PFSK-1 (cell line): ENCODE results near the gene ADGRF3.

ENCODE experiments used
- FOXP2 ChIP-seq: optimal IDR thresholded peaks from 2 replicates; pipeline ENCODE3; 2011; ENCODE audit warnings: borderline replicate concordance, control low read depth, inconsistent platforms; ENCODE audit not compliant: insufficient read depth; ENCODE audit errors: extremely low read length, extremely low read depth
- POLR2AphosphoS5 ChIP-seq: IDR thresholded peaks from 2 replicates; pipeline ENCODE4 v1.6.1; 2012; ENCODE audit warnings: low read depth, mild to moderate bottlenecking, control low read depth, low read length, moderate library complexity
- REST ChIP-seq, 2 experiments: IDR thresholded peaks; 2 replicates each; pipeline versions ENCODE4 v1.6.1 to v1.8.0; 2011 to 2012; ENCODE audit warnings: low read depth in 2 of 2, low read length in 2 of 2, control low read depth in 1 of 2, inconsistent platforms in 1 of 2, mild to moderate bottlenecking in 1 of 2, moderate library complexity in 1 of 2; ENCODE audit not compliant: insufficient read depth in 1 of 2
- SIN3A ChIP-seq: IDR thresholded peaks from 2 replicates; pipeline ENCODE4 v1.6.1; 2012; ENCODE audit warnings: mild to moderate bottlenecking, low read length, moderate library complexity, borderline replicate concordance; ENCODE audit not compliant: insufficient read depth
- TAF1 ChIP-seq: IDR thresholded peaks from 2 replicates; pipeline ENCODE4 v1.6.1; 2012; ENCODE audit warnings: low read length, control low read depth, borderline replicate concordance; ENCODE audit not compliant: insufficient read depth

ADGRF3 gene

GRCh38 chr2:26337298-26337697 is 9.3 kb downstream of the ADGRF3 start:
- TF ChIP-seq FOXP2 (no peak), TAF1 (no peak), POLR2AphosphoS5 (no peak), REST (IDR thresholded peaks at IDR 0.05; ENCODE audit: insufficient read depth in 1 of 2, low read depth in 2 of 2, low read length in 2 of 2) (no peak), SIN3A (no peak)

- TF ChIP-seq TAF1 (no peak), REST (IDR thresholded peaks at IDR 0.05; ENCODE audit: insufficient read depth in 1 of 2, low read depth in 2 of 2, low read length in 2 of 2) (no peak), SIN3A (no peak)
These were observed 9.9 kb downstream of the ADGRF3 start for GRCh38 chr2:26336719-26337118.

- TF ChIP-seq FOXP2 (no peak), SIN3A (no peak), TAF1 (no peak), POLR2AphosphoS5 (no peak), REST (IDR thresholded peaks at IDR 0.05; ENCODE audit: insufficient read depth in 1 of 2, low read depth in 2 of 2, low read length in 2 of 2) (no peak)
These were observed 11.4 kb downstream of the ADGRF3 start for GRCh38 chr2:26335231-26335630.

- TF ChIP-seq REST (IDR thresholded peaks at IDR 0.05; ENCODE audit: insufficient read depth in 1 of 2, low read depth in 2 of 2, low read length in 2 of 2), result no peak
- no peak for TF ChIP-seq SIN3A
- TF ChIP-seq POLR2AphosphoS5, result no peak
- TF ChIP-seq TAF1, result no peak
- no peak for TF ChIP-seq FOXP2
These were observed 13.3 kb downstream of the ADGRF3 start for GRCh38 chr2:26333293-26333692.

- TF ChIP-seq REST (IDR thresholded peaks at IDR 0.05; ENCODE audit: insufficient read depth in 1 of 2, low read depth in 2 of 2, low read length in 2 of 2) (no peak), FOXP2 (no peak), SIN3A (no peak), POLR2AphosphoS5 (no peak), TAF1 (no peak)
These were observed 16.0 kb downstream of the ADGRF3 start for GRCh38 chr2:26330604-26331003.
